ENCODE measurements around the gene DEGS2.
A peak's percentile ranks its signal among the peaks of the same experiment; 100 is the strongest.

DEGS2 gene

GRCh38 chr14:100193417-100194357, 34.2 kb upstream of the DEGS2 start:
- Histone ChIP-seq H3K79me2 (ENCODE audit: control insufficient read depth, low read length) (peaks cover 3% of the 10 kb centered on the region; the same call in 1 of the 2 replicates), H3K4me3 (ENCODE audit: low read length) (peak overlapping the region; percentile 69), H3K27ac (ENCODE audit: low read depth, low read length) (peak overlapping the region; percentile 51), H3K27me3 (ENCODE audit: control insufficient read depth, low read length) (no peaks in the 10 kb centered on the region), H3K9me2 (replicated peaks; ENCODE audit: control insufficient read depth, low read length) (no peaks in the 10 kb centered on the region), H3K4me2 (ENCODE audit: low read length) (peak overlapping the region; percentile 86), H3F3A (ENCODE audit: control insufficient read depth, insufficient read depth) (no peaks in the 10 kb centered on the region), H4K20me1 (ENCODE audit: control insufficient read depth, insufficient read depth, low read depth, low read length) (no peaks in the 10 kb centered on the region), H3K9me3 (ENCODE audit: control insufficient read depth, insufficient read depth, low read length) (no peaks in the 10 kb centered on the region), H3K36me3 (ENCODE audit: control insufficient read depth, low read length) (no peaks in the 10 kb centered on the region), H3K4me1 (ENCODE audit: control insufficient read depth, low read length) (peaks cover 16% of the 10 kb centered on the region)
- no peak for TF ChIP-seq EZH2phosphoT487 (IDR thresholded peaks at IDR 0.05; ENCODE audit: borderline replicate concordance, low read length)
- TF ChIP-seq CTCF (IDR thresholded peaks at IDR 0.05; ENCODE audit: low read depth, low read length, poor library complexity, severe bottlenecking) = no peak

- Histone ChIP-seq H3K79me2 (ENCODE audit: control insufficient read depth, low read length) (peaks cover 3% of the 10 kb centered on the region; the same call in 1 of the 2 replicates), H3K4me3 (ENCODE audit: low read length) (peak overlapping the region; percentile 77), H3K4me1 (ENCODE audit: control insufficient read depth, low read length) (peaks cover 16% of the 10 kb centered on the region), H3K9me2 (replicated peaks; ENCODE audit: control insufficient read depth, low read length) (no peaks in the 10 kb centered on the region), H3K4me2 (ENCODE audit: low read length) (peak overlapping the region; percentile 88), H3K27ac (ENCODE audit: low read depth, low read length) (peak overlapping the region; percentile 51), H3K27me3 (ENCODE audit: control insufficient read depth, low read length) (no peaks in the 10 kb centered on the region), H4K20me1 (ENCODE audit: control insufficient read depth, insufficient read depth, low read depth, low read length) (no peaks in the 10 kb centered on the region), H3F3A (ENCODE audit: control insufficient read depth, insufficient read depth) (no peaks in the 10 kb centered on the region), H3K36me3 (ENCODE audit: control insufficient read depth, low read length) (no peaks in the 10 kb centered on the region), H3K9me3 (ENCODE audit: control insufficient read depth, insufficient read depth, low read length) (no peaks in the 10 kb centered on the region)
- TF ChIP-seq CTCF (IDR thresholded peaks at IDR 0.05; ENCODE audit: low read depth, low read length, poor library complexity, severe bottlenecking) (peak; percentile 79), EZH2phosphoT487 (IDR thresholded peaks at IDR 0.05; ENCODE audit: borderline replicate concordance, low read length) (no peak)
These were observed 33.4 kb upstream of the DEGS2 start for GRCh38 chr14:100192672-100193416.

- Histone ChIP-seq H3K36me3 (ENCODE audit: control insufficient read depth, low read length) (no peaks in the 10 kb centered on the region), H3K79me2 (ENCODE audit: control insufficient read depth, low read length) (peaks cover 3% of the 10 kb centered on the region; the same call in 1 of the 2 replicates), H3K9me3 (ENCODE audit: control insufficient read depth, insufficient read depth, low read length) (no peaks in the 10 kb centered on the region), H3K27me3 (ENCODE audit: control insufficient read depth, low read length) (no peaks in the 10 kb centered on the region), H3K4me1 (ENCODE audit: control insufficient read depth, low read length) (peaks cover 16% of the 10 kb centered on the region), H3K4me3 (ENCODE audit: low read length) (peak overlapping the region; percentile 77), H3K27ac (ENCODE audit: low read depth, low read length) (peak overlapping the region; percentile 34), H3F3A (ENCODE audit: control insufficient read depth, insufficient read depth) (no peaks in the 10 kb centered on the region), H3K9me2 (replicated peaks; ENCODE audit: control insufficient read depth, low read length) (no peaks in the 10 kb centered on the region), H4K20me1 (ENCODE audit: control insufficient read depth, insufficient read depth, low read depth, low read length) (no peaks in the 10 kb centered on the region), H3K4me2 (ENCODE audit: low read length) (peak overlapping the region; percentile 88)
- TF ChIP-seq CTCF (IDR thresholded peaks at IDR 0.05; ENCODE audit: low read depth, low read length, poor library complexity, severe bottlenecking) = no peak
- TF ChIP-seq EZH2phosphoT487 (IDR thresholded peaks at IDR 0.05; ENCODE audit: borderline replicate concordance, low read length) = no peak
These were observed 32.8 kb upstream of the DEGS2 start for GRCh38 chr14:100192250-100192671.
